Central memory CD8-positive, alpha-beta T cell (primary cell): Measurements from ENCODE around the gene IL3RA.

ENCODE experiments used
- ATAC-seq: fragments of 150-1000 bp; cut with Tn5 transposase; replicated peaks from 2 replicates; pipeline ENCODE4 v1.10.0; 2022; ENCODE audit warnings: mild to moderate bottlenecking, moderate FRiP score, moderate number of reproducible peaks; ENCODE audit not compliant: poor library complexity, severe bottlenecking; ENCODE audit errors: extremely low read depth
- DNase-seq, 2 donors: peaks; one replicate each; pipeline ENCODE4 v3.0.0; 2021; ENCODE audit warnings: low spot score in 2 of 2
- H3K27ac Mint-ChIP-seq: one replicate; pipeline ENCODE4 v1.8.0; 2022; ENCODE audit warnings: low read depth, mild to moderate bottlenecking, moderate library complexity, mixed read lengths
- H3K27me3 Mint-ChIP-seq: one replicate; pipeline ENCODE4 v1.8.0; 2022; ENCODE audit warnings: mixed read lengths
- H3K36me3 Mint-ChIP-seq: one replicate; pipeline ENCODE4 v1.8.0; 2022; ENCODE audit warnings: mild to moderate bottlenecking, moderate library complexity, mixed read lengths; ENCODE audit not compliant: insufficient read depth
- H3K4me1 Mint-ChIP-seq: one replicate; pipeline ENCODE4 v1.8.0; 2022; ENCODE audit warnings: mixed read lengths
- H3K4me3 Mint-ChIP-seq: one replicate; pipeline ENCODE4 v1.8.0; 2022; ENCODE audit warnings: mild to moderate bottlenecking, moderate library complexity, mixed read lengths
- H3K9me3 Mint-ChIP-seq: one replicate; pipeline ENCODE4 v1.8.0; 2022; ENCODE audit warnings: mixed read lengths

IL3RA gene

DNA sequence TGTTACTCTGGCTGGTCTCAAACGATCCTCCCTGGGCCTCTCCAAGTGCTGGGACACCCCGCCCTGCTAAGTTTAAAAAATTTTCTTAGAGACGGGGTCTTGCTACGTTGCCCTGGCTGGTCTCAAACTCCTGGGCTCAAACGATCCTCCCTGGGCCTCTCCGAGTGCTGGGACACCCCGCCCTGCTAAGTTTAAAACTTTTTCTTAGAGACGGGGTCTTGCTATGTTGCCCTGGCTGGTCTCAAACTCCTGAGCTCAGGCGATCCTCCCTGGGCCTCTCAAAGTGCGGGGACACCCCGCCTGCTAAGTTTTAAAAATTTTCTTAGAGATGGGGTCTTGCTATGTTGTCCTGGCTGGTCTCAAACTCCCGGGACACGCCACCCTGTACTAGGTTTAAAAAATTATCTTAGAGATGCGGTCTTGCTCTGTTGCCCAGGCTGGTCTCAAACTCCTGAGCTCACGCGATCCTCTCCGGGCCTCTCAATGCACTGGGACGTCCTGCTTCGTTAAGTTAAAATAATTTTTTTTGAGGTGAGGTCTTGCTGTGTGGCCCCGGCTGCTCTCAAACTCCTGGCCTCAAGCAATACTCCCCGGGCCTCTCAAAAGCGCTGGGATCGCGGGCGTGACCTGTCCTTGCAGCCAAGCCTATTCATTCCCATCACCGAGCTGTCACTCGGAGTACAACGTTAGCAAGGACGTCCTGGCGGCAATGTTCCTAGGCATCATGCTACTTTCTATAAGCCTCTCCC, 54.2 kb downstream of the IL3RA start:
- Mint-ChIP-seq H3K36me3 (peaks cover 62% of the 10 kb centered on the region), H3K27ac (peak overlapping the region; percentile 86), H3K4me3 (peak overlapping the region; percentile 89), H3K9me3 (no peaks in the 10 kb centered on the region), H3K4me1 (peaks cover 47% of the 10 kb centered on the region), H3K27me3 (no peaks in the 10 kb centered on the region)
- no peak for DNase-seq
- no peak for ATAC-seq

DNA sequence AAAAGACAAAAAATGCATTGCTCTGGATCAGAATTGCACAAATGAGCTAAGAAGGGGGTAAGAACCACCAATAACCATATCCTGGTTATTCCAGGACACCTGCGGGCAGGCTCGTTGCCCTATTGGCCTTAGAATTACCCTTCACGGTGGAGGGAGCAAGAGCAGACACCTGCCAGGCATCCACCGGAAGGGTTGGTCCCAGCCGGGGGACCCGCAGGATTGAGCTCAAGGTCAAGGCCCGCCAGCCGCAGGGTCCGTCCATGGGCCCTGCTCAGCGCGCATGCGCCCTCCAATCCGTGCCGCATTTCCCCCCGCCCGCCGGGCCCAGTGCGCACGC, 54.8 kb downstream of the IL3RA start:
- no peak for ATAC-seq

DNA sequence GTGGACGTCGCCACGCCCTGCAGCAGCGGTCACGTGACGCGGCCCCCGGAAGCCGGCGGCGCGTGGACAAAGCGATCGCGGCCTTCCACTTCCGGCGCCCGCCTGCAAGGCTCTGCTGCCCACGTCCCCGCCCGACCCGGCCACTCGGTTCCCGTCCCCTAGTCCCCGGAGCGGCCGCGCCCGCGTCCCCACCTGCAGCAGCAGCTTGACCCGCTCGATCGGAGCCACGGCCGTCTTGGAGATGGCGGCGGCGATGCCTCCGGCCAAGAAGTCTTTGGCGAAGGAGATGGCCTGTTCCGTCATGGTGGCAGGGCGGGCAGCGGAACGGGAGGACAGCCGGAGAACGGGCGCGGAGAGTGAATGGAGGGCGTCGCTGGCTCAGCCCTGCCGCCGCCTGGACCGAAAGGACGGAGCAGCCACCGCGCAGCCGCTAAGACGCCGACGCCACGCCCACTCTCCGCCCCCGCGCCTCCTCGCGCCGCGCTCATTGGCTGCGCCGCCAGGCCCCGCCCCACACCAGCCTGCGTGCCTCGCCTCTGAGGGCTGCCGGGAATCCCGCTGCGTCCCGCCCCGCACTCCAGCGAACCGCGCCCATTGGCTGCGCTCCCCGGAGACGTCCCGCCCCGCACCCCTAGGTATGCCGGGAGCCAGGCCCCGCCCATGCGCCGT, 55.3 kb downstream of the IL3RA start, which contains the start of gene SLC25A6:
TSS of gene SLC25A6 (minus strand) at position 407 of the 669 bp plus-strand sequence. CDS start at position 303, 104 bp downstream.
- H3K27me3 Mint-ChIP-seq = no peaks in the 10 kb centered on the region
- H3K9me3 Mint-ChIP-seq = no peaks in the 10 kb centered on the region
- peak within 1 kb of the TSS; percentile 86 for H3K27ac Mint-ChIP-seq
- H3K4me1 Mint-ChIP-seq = peaks cover 51% of the 10 kb centered on the region
- peak within 1 kb of the TSS; percentile 89 for H3K4me3 Mint-ChIP-seq
- peak; percentile 100 for DNase-seq
- peaks cover 53% of the 10 kb centered on the region for H3K36me3 Mint-ChIP-seq
- ATAC-seq = peak; percentile 98

More for the DNA sequence above, 54.8 kb downstream of the IL3RA start:
- DNase-seq = no peak
- Mint-ChIP-seq H3K27me3 (no peaks in the 10 kb centered on the region), H3K27ac (peak overlapping the region; percentile 86), H3K4me1 (peaks cover 51% of the 10 kb centered on the region), H3K4me3 (peak overlapping the region; percentile 89), H3K9me3 (no peaks in the 10 kb centered on the region), H3K36me3 (peaks cover 58% of the 10 kb centered on the region)

DNA sequence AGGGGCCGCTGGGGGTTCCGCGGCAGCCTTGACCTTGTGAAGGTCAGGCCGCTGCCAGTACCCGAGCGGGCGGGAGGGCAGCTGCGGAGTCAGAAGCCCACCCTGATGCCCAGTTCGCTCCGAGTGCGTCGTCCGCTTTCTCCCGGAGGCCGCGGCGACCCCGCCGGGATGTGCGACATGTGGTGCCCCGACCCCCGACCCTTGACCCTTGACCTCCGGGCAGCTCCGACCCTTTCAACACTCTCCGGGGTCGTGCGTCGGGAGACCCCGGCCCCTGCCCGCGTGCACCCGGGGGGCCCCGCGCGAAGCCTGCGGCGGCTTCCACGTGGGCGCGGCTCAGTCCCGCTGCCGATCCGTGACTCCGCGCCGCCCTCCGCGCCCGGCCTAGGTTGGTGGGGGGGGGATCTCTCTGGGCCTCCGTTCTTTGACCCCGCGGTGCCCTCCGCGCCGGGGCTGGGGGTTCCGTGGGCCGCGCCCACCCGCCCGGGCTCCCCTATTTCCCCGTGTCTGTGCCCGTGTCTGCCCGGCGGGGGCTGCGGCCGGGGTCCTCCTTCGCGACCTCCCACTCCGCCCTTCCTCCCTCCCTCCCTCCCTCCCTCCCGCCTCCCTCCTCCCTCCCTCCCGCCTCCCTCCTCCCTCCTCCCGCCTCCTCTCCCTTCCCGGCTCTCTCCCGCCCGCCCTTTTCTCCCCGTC, 55.9 kb downstream of the IL3RA start:
- Mint-ChIP-seq H3K27ac (peak overlapping the region; percentile 86), H3K4me3 (peak overlapping the region; percentile 89), H3K27me3 (no peaks in the 10 kb centered on the region), H3K4me1 (peaks cover 49% of the 10 kb centered on the region), H3K9me3 (no peaks in the 10 kb centered on the region), H3K36me3 (peaks cover 47% of the 10 kb centered on the region)
- ATAC-seq = peak; percentile 44
- no peak for DNase-seq

DNA sequence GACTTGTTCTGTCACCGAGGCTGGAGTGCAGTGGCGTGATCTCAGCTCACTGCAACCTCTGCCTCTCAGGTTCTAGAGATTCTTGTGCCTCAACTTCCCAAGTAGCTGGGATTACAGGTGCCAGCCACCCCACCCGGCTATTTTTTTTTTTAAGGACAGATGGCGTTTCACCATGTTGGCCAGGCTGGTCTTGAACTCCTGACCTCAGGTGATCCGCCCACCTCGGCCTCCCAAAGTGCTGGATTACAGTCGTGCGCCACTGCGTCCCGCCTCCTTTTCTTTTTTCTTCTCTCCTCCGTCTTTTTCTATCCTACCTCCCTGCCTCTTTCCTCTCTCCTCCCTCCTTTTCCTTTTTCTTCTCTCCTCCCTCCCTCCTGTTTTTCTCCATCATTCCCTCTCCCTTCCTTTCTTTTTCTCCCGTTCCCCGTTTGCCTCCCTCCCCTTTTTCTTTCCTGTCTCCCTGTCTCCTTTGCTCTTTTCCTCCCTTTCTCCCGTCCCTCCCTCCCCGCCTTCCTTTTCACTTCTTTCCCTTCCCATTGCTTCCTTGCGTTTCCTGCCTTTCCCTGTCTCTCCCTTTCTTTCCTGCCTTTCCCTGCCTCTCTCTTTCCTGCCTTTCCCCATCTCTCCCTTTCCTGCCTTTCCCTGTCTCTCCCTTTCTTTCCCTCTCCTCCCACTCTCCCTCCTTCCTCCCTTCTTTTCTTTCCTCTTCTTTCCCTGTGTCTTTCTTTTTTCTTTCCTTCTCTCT, 57.5 kb downstream of the IL3RA start:
- peaks cover 34% of the 10 kb centered on the region for H3K4me1 Mint-ChIP-seq
- no peaks in the 10 kb centered on the region for H3K9me3 Mint-ChIP-seq
- ATAC-seq (no peak), DNase-seq (no peak)
- peaks cover 34% of the 10 kb centered on the region for H3K36me3 Mint-ChIP-seq
- no peaks in the 10 kb centered on the region for H3K27me3 Mint-ChIP-seq
- H3K4me3 Mint-ChIP-seq = peak overlapping the region; percentile 89
- peak overlapping the region; percentile 86 for H3K27ac Mint-ChIP-seq

DNA sequence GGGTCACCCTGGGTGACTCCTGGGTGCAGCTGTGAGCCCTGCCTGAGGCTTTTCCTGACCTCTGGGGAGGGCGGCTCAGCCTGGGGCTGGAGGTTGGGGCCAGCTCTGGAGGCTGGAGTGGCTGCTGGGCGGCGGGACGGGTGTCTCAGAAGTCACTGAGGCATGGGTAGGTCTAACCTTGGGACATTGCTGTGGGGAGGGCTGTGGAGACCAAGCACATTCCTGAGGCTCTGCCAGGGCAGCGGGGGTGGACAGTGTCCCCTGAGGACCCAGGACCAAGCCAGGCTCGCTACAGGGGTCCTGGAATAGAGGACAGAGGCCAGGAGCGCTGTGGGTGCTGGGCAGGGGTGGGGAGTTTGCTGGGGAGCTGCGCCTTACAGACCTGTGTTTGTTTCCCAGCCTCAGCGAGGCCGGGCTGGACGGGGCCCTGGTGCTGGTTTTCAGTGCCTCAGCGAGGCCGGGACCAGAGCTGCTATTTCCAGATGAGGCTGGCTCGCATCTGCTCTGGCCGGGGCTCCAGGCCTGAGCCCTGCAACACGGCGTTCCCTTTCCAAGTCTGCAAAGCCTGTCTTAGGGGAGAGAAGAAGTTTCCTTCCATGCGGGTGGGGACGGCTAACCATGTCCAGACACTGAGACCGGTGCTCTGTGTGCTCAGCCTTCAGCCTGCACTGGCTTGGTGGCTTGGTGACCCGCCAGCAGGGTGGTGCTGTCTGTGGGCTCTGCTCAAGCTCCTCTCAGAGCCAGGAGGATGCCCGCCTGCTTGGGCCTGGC, 58.3 kb downstream of the IL3RA start:
- H3K4me1 Mint-ChIP-seq = peaks cover 31% of the 10 kb centered on the region
- no peaks in the 10 kb centered on the region for H3K27me3 Mint-ChIP-seq
- DNase-seq (no peak), ATAC-seq (no peak)
- H3K4me3 Mint-ChIP-seq = peak overlapping the region; percentile 89
- peaks cover 25% of the 10 kb centered on the region for H3K36me3 Mint-ChIP-seq
- H3K27ac Mint-ChIP-seq = peak overlapping the region; percentile 86
- no peaks in the 10 kb centered on the region for H3K9me3 Mint-ChIP-seq

DNA sequence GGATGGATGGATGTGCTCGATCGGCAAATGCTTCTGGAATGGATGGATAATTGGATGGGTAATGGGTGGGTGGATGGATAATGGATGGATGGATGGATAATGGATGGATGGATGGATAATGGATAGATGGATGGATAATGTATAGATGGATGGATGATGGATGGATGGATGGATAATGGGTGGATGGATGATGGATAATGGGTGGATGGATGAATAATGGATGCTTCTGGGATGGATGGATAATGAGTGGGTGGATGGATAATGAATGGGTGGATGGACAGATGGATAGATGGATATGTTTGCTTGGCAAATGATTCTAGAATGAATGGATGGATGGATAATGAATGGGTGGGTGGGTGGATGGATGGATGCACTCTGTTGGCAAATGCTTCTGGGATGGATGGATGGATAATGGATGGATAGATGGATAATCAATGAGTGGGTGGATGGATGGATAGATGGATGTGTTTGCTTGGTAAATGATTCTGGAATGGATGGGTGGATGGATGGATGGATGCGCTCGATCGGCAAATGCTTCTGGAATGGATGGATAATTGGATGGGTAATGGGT, 59.1 kb downstream of the IL3RA start:
- H3K4me3 Mint-ChIP-seq = no peak overlapping the region
- DNase-seq (no peak), ATAC-seq (no peak)
- peaks cover 31% of the 10 kb centered on the region for H3K4me1 Mint-ChIP-seq
- peaks cover 18% of the 10 kb centered on the region for H3K36me3 Mint-ChIP-seq
- no peaks in the 10 kb centered on the region for H3K27me3 Mint-ChIP-seq
- H3K9me3 Mint-ChIP-seq = no peaks in the 10 kb centered on the region
- H3K27ac Mint-ChIP-seq = no peak overlapping the region

DNA sequence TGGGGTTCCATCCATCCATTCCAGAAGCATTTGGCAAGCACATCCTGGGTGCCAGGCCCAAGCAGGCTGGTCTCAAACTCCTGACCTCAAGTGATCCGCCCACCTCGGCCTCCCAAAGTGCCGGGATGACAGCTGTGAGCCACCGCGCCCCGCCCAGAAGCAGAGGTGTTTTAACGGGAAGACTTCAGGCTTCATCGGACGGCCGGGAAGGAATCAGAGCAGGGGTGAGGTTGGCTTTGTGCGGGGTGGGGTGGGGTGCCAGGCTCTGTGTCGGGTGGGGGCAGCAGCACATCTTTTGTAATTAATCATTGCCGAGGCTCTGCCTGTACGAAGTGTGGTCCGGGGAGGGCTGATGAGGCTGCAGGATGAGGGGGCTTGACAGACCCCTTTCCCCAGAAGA, 60.4 kb downstream of the IL3RA start:
- Mint-ChIP-seq H3K27ac (peak overlapping the region; percentile 0), H3K9me3 (no peaks in the 10 kb centered on the region), H3K27me3 (no peaks in the 10 kb centered on the region), H3K36me3 (peaks cover 6% of the 10 kb centered on the region), H3K4me3 (no peak overlapping the region), H3K4me1 (peaks cover 31% of the 10 kb centered on the region)
- ATAC-seq (no peak), DNase-seq (no peak)

DNA sequence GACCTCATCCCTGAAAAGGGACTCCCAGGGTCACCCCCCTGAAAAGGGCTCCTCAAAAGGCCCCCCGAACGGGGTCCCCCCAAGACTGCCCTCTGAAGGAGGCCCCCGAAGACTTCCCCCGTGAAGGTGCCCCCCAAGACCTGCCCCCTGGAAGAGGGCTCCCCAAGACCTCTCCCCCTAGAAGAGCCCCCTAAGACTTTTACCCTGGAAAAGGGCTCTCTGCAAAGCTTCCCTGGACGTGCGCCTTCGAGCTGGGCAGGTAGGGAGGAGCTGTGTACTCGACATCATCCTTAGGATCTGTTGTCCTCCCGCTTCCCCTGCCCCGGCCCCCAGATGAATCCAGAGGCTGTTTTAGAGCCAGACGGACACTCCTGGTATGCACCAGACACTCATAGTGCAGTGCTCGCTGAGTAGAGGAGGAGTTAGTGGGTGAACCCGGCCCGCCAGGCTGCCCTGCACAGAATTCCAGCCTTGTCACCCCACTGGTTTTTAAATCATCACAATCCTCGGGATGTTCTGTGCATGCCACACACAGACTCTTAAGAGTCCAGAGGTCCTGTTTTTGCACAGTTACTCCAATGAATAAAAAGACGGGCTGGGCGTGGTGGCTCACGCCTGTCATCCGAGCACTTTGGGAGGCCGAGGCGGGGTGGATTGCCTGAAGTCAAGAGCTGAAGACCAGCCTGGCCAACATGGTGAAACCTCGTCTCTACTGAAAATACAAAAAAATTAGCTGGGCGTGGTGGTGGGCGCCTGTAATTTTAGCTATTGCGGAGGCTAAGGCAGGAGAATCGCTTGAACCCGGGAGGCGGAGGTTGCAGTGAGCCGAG, 61.1 kb downstream of the IL3RA start:
- Mint-ChIP-seq H3K27me3 (no peaks in the 10 kb centered on the region), H3K4me3 (no peak overlapping the region), H3K4me1 (peaks cover 31% of the 10 kb centered on the region), H3K9me3 (no peaks in the 10 kb centered on the region), H3K27ac (no peak overlapping the region), H3K36me3 (peaks cover 5% of the 10 kb centered on the region)
- no peak for ATAC-seq
- DNase-seq = no peak

DNA sequence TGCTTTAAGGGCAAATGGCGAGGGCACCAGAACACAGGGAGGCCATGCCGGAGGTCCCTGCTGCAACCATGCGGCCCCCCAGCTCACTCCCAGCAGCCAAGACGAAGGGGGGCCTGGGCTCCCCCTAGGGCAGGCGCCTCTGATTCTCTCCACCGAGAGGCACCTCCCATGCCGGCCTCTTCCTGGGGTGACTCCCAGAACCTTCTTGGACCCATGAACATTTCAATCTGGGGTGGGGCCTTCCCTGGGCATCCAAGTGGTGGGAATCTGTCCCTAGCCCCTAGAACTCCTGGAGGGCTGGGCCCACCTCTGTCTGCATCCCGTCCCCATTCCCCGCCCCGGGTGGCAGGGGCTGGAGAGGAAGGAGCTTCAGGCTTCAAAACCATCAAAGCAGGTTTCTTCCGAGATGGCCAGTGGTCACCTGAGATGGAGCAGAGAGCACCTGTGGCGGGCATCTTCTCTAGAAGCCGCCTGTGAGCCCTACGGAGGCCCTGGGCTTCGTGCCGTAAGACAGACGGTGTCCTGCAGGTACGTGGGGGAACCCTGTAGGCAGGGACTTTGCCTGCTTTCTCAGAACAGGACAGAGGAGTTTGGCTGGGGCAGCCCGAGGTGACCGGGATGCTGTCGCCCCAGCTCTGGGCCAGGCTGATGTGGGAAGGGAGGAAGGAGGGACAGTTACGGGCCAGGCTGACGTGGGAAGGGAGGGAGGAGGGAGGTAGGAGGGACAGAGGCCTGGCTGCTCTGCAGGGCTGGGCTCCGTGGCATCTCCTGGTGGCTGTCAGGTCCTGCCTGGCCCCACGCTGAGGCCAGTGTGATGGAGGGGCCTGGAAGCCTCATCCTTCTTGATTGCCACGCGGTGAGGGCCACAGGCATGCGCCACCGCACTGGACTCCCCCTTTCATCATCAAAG, 62.1 kb downstream of the IL3RA start:
- no peak for ATAC-seq

More for the DNA sequence above, 62.1 kb downstream of the IL3RA start:
- Mint-ChIP-seq H3K27ac (no peak overlapping the region), H3K36me3 (peaks cover 2% of the 10 kb centered on the region), H3K9me3 (no peaks in the 10 kb centered on the region), H3K4me1 (peaks cover 23% of the 10 kb centered on the region), H3K27me3 (no peaks in the 10 kb centered on the region), H3K4me3 (no peak overlapping the region)
- no peak for DNase-seq
